HepG2 (cell line): ENCODE results near the gene KLRD1. TPM values are rescaled to one million over a fixed set of nuclear protein-coding genes. Genes with fewer than 3 reads are reported as not detected.
"Not testable (repeated sequence)": the region's sequence is repeated elsewhere in the genome, so short reads cannot be mapped to it uniquely, and the experiment has no call there.

Source experiments
- ATAC-seq: fragments of 200-7000 bp; cut with Tn5 transposase; 3 replicates; pipeline ENCODE4 v1.9.1; 2020; ENCODE audit warnings: mild to moderate bottlenecking, moderate library complexity
- BruUV-seq: library from RNA; stranded (reverse); fragments of 400-500 nt; replicated peaks from 2 replicates; lab custom pipeline; 2021; lab: Mats Ljungman, UMichigan
- CTCF ChIA-PET: fragments of 300-600 bp; formaldehyde crosslinking; extraction: SDS; loops from one replicate; lab custom pipeline; 2021; ENCODE audit warnings: low total read pairs, inconsistent platforms, low intra/inter-chr PET ratio; lab: Yijun Ruan, JAX
- POLR2A ChIA-PET: fragments of 350-600 bp; sonication (Branson Sonifier 250); formaldehyde crosslinking; loops from one replicate; lab custom pipeline; 2020; ENCODE audit warnings: antibody characterized with exemption, inconsistent platforms; lab: Yijun Ruan, JAX
- DNase-seq: peaks from one replicate; pipeline ENCODE4 v3.0.0-alpha.2; 2015; ENCODE audit warnings: low spot score
- FAIRE-seq: peaks from 3 replicates; lab custom pipeline; 2011; peaks lifted over from hg19 to GRCh38; lab: Jason Lieb, UNC
- H2AFZ ChIP-seq: one replicate; pipeline ENCODE4 v1.6.1; 2011; ENCODE audit warnings: low read length, inconsistent platforms
- H3K27ac ChIP-seq: fragments of 300-600 bp; 3 replicates; pipeline ENCODE4 v1.8.0; 2011; ENCODE audit warnings: mixed run types, mild to moderate bottlenecking, mixed read lengths, low read length, inconsistent platforms; ENCODE audit not compliant: insufficient read depth; ENCODE audit errors: extremely low read length
- H3K27me3 ChIP-seq, 2 experiments: fragments of 200-600 bp in 1 of 2; 2 replicates in 1 of 2; 3 replicates in 1 of 2; pipeline versions ENCODE4 v1.6.0 to v1.8.0; 2011; ENCODE audit warnings: low read length in 2 of 2, mild to moderate bottlenecking in 2 of 2, moderate library complexity in 2 of 2, inconsistent platforms in 1 of 2; ENCODE audit not compliant: insufficient read depth in 2 of 2, control insufficient read depth in 1 of 2
- H3K36me3 ChIP-seq, 2 experiments: fragments of 200-600 bp in 1 of 2; replicated peaks in 1 of 2; 2 replicates in 1 of 2; 3 replicates in 1 of 2; pipeline versions ENCODE4 v1.5.1 to v1.8.0; 2011; ENCODE audit warnings: low read length in 2 of 2, inconsistent platforms in 1 of 2; ENCODE audit not compliant: insufficient read depth in 2 of 2, control insufficient read depth in 1 of 2
- H3K4me1 ChIP-seq: 2 replicates; pipeline ENCODE4 v1.5.1; 2012; ENCODE audit warnings: low read length, inconsistent platforms; ENCODE audit not compliant: insufficient read depth
- H3K4me2 ChIP-seq: 2 replicates; pipeline ENCODE4 v1.6.0; 2011; ENCODE audit warnings: low read depth, low read length, inconsistent platforms
- H3K4me3 ChIP-seq, 3 experiments: fragments of 200-600 bp in 1 of 3; sonication (generic), shearing (Covaris generic) in 1 of 3; replicated peaks in 1 of 3; 2 replicates each; pipeline ENCODE4 v1.5.1; 2011 to 2016; ENCODE audit warnings: low read length in 3 of 3, inconsistent platforms in 2 of 3, low read depth in 2 of 3, mild to moderate bottlenecking in 2 of 3, control low read depth in 1 of 3, mixed read lengths in 1 of 3; ENCODE audit not compliant: insufficient read depth in 1 of 3
- H3K79me2 ChIP-seq: one replicate; pipeline ENCODE4 v1.6.1; 2011; ENCODE audit warnings: low read length, inconsistent platforms; ENCODE audit not compliant: insufficient read depth
- H3K9ac ChIP-seq: 2 replicates; pipeline ENCODE4 v1.6.0; 2011; ENCODE audit warnings: mild to moderate bottlenecking, low read depth, low read length, inconsistent platforms; ENCODE audit not compliant: insufficient read depth
- H3K9me3 ChIP-seq: 2 replicates; pipeline ENCODE4 v1.5.1; 2012; ENCODE audit warnings: mild to moderate bottlenecking, low read length
- H4K20me1 ChIP-seq: 2 replicates; pipeline ENCODE4 v1.6.0; 2011; ENCODE audit warnings: inconsistent platforms, mild to moderate bottlenecking, low read length, moderate library complexity; ENCODE audit not compliant: insufficient read depth
- CBX2 ChIP-seq, 2 experiments: fragments of 200-600 bp in 1 of 2; sonication (generic); formaldehyde crosslinking in 1 of 2; IDR thresholded peaks; 2 replicates each; pipeline versions ENCODE4 v1.7.0 to v1.8.1; 2018 to 2022; ENCODE audit warnings: low read depth in 2 of 2, low read length in 1 of 2, mild to moderate bottlenecking in 1 of 2, missing genetic modification reagents in 1 of 2
- PRDM4 ChIP-seq: sonication (generic); formaldehyde crosslinking; IDR thresholded peaks from 2 replicates; pipeline ENCODE4 v1.9.0; 2021; ENCODE audit warnings: missing genetic modification reagents, borderline replicate concordance
- SNAI1 ChIP-seq: sonication (generic); formaldehyde crosslinking; IDR thresholded peaks from 2 replicates; pipeline ENCODE4 v1.5.0; 2020; ENCODE audit warnings: mild to moderate bottlenecking, missing genetic modification reagents, borderline replicate concordance
- ZNF318 ChIP-seq: sonication (generic); formaldehyde crosslinking; IDR thresholded peaks from 2 replicates; pipeline ENCODE4 v1.4.0; 2020; ENCODE audit warnings: mild to moderate bottlenecking, missing genetic modification reagents
- ZNF850 ChIP-seq: sonication (generic); formaldehyde crosslinking; conservative IDR thresholded peaks from 2 replicates; pipeline ENCODE4 v1.9.0; 2021; ENCODE audit warnings: mild to moderate bottlenecking, missing genetic modification reagents
- WGBS: methylation state at CpG from one replicate; pipeline ENCODE4 v1.1.6; 2017; ENCODE audit warnings: low lambda C conversion rate; 5-methylcytosine and 5-hydroxymethylcytosine counted together
- in situ Hi-C: cut with HindIII; loops from 2 replicates; pipeline ENCODE4 v1.10.0; 2017; ENCODE audit warnings: low pct_unique_long_range_greater_than_20kb; ENCODE audit not compliant: extremely low pct_ligation_motif_present
- intact Hi-C: fragments of 100-400 bp; cut with micrococcal nuclease; formaldehyde crosslinking; loops from one replicate; pipeline ENCODE4 v1.10.0; 2022; ENCODE audit not compliant: unreplicated experiment
- polyA plus RNA-seq, 8 experiments: library from polyadenylated mRNA; depleted of rRNA in 3 of 8; stranded (reverse) in 7 of 8; unstranded in 1 of 8; fragments of >200 nt; fragmentation: Illumina TruSeq in 4 of 8; extraction: Trizol in 4 of 8; gene quantifications; 2 replicates each; pipeline versions ENCODE4 v1.2.1 to v1.2.3, GENCODE V29; 2011 to 2016; ENCODE audit warnings: low read depth in 4 of 8, missing spikeins in 1 of 8, mixed read lengths in 1 of 8; ENCODE audit not compliant: insufficient read depth in 1 of 8
- total RNA-seq, 5 experiments: library from RNA; depleted of rRNA; stranded (reverse); fragments of >200 nt; fragmentation: Illumina TruSeq; extraction: Trizol; gene quantifications; 2 replicates each; pipeline ENCODE4 v1.2.3, GENCODE V29; 2016; ENCODE audit warnings: low read depth in 1 of 5

Gene KLRD1
- total and polyA plus RNA-seq, 2 of the 13 experiments (the other 11 are each of a cell fraction or from before 2014, with no cell fraction given): 0.01 TPM; not detected in 1

GRCh38 chr12:10374624-10375018 lies 67.0 kb downstream of the KLRD1 start (continued):
- TF ChIP-seq ZNF318 (CRISPR knock-in tag) (no peak), CBX2 (IDR thresholded peaks at IDR 0.05; ENCODE audit: low read depth, low read length) (no peak), CBX2 (CRISPR knock-in tag; IDR thresholded peaks at IDR 0.05; ENCODE audit: low read depth) (no peak), SNAI1 (no peak), PRDM4 (no peak), ZNF850 (CRISPR knock-in tag) (no peak)

GRCh38 chr12:10378737-10379136 lies 71.1 kb downstream of the KLRD1 start:
- ATAC-seq, FAIRE-seq, H2AFZ ChIP-seq, BruUV-seq, H3K4me3 ChIP-seq, POLR2A ChIA-PET, CTCF ChIA-PET, H3K36me3 ChIP-seq, in situ Hi-C loops, H3K79me2 ChIP-seq, H4K20me1 ChIP-seq, DNase-seq, H3K9ac ChIP-seq, H3K4me2 ChIP-seq, H3K4me1 ChIP-seq, H3K27me3 ChIP-seq, H3K27ac ChIP-seq, H3K9me3 ChIP-seq, intact Hi-C loops: not testable (repeated sequence)
- 6% methylated on average over 2 of the region's 2 CpGs for WGBS
